Activated T-helper 2 cell treated with anti-CD3 and anti-CD28 coated beads, Interferon-gamma antibody, Interleukin-2, Interleukin-4, amounts not matched to agents 10 μg/mL and 5 μg/mL and 100 μg/mL, durations not matched to agents 14 hours and 24 hours and 36 hours (primary cell): ENCODE results near the gene ERICH2. TPM values are rescaled to one million over a fixed set of nuclear protein-coding genes. Genes with fewer than 3 reads are reported as not detected.

Experiments
- DNase-seq: peaks from one replicate; pipeline ENCODE4 v3.0.0; 2021; ENCODE audit warnings: low spot score
- H3K27ac Mint-ChIP-seq: one replicate; pipeline ENCODE4 v1.8.0; 2021; ENCODE audit warnings: mixed read lengths
- H3K27me3 Mint-ChIP-seq: one replicate; pipeline ENCODE4 v1.8.0; 2021; ENCODE audit warnings: low read depth, mixed read lengths
- H3K36me3 Mint-ChIP-seq: one replicate; pipeline ENCODE4 v1.8.0; 2021; ENCODE audit warnings: low read depth, mixed read lengths
- H3K4me1 Mint-ChIP-seq: one replicate; pipeline ENCODE4 v1.8.0; 2021; ENCODE audit warnings: low read depth, mixed read lengths
- H3K4me3 Mint-ChIP-seq: one replicate; pipeline ENCODE4 v1.8.0; 2021; ENCODE audit warnings: low read depth, mild to moderate bottlenecking, moderate library complexity, mixed read lengths
- H3K9me3 Mint-ChIP-seq: one replicate; pipeline ENCODE4 v1.8.0; 2021; ENCODE audit warnings: mixed read lengths
- intact Hi-C: fragments of 100-400 bp; cut with micrococcal nuclease; formaldehyde crosslinking; loops from one replicate; pipeline ENCODE4 v1.15.1; 2023
- total RNA-seq: library from RNA; stranded (reverse); gene quantifications from 2 replicates; pipeline ENCODE4 v1.2.3, GENCODE V29; 2022

Gene ERICH2
- total RNA-seq, 1 donor from 2014 or later: not detected

DNA sequence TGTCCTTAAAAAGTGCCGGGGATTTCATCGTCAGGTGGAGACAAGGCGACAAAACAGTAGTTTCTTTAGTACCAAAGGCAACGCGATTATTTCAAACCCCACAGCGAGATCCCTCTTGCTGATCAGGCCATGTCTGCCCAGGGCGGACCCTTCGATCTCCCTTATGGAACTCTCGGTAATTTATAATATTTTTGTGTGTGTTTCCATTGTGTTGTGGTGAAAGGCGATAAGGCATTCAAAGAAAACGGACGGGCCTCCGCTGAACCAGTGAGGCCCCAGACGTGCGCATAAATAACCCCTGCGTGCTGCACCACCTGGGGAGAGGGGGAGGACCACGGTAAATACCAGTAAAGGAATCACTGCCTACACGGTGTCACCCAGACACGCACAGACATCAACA lies 45.1 kb downstream of the ERICH2 start:
- peak overlapping the region; percentile 13 for H3K27ac Mint-ChIP-seq
- intact Hi-C loops: loop anchor here (1.0 to 2.0 kb wide), 4 partner anchors 45 to 1277 kb away; partner anchors contain the start of genes ERICH2 and SP5
- no peaks in the 10 kb centered on the region for H3K9me3 Mint-ChIP-seq
- H3K27me3 Mint-ChIP-seq: peaks cover 45% of the 10 kb centered on the region
- H3K36me3 Mint-ChIP-seq: peaks cover 15% of the 10 kb centered on the region
- H3K4me1 Mint-ChIP-seq: peaks cover 32% of the 10 kb centered on the region
- DNase-seq: no peak
- peak overlapping the region; percentile 87 for H3K4me3 Mint-ChIP-seq

DNA sequence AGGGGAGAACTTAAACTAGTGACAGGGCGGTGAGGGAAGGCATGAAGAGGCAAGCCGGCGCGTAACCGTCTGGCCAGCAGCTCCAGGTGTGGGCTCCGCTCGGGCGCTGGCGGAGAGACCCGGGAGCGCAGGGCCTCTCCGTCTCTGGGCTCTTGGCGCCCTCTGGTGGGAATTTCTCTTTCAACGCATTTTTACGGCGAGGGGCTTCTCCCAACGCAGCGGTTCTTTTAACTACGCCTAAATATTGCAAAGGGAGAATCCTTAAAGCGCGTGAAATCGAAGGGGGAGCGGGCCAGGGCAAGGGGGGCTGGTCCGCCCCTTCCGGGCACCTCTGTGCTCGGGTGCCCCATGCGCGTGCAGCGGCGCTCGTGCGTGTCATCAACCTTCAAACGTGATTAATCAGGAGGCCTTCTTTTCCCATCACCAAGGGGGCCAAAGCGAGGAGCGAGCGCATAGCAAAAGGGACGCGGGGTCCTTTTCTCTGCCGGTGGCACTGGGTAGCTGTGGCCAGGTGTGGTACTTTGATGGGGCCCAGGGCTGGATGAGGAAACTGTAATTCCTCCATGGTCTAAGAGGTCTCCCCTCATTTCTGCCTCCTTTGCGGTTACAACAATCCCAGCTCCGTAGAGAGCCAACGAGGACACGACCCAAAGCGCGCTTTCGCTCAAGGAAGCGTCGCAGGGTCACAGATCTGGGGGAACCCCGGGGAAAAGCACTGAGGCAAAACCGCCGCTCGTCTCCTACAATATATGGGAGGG lies 45.7 kb downstream of the ERICH2 start:
- Mint-ChIP-seq H3K4me3 (peak overlapping the region; percentile 87), H3K27ac (peak overlapping the region; percentile 55), H3K27me3 (peaks cover 50% of the 10 kb centered on the region), H3K4me1 (peaks cover 38% of the 10 kb centered on the region), H3K9me3 (no peaks in the 10 kb centered on the region), H3K36me3 (peaks cover 21% of the 10 kb centered on the region)
- peak; percentile 65 for DNase-seq
- intact Hi-C loops: loop anchor here (1.0 to 2.0 kb wide), 6 partner anchors 45 to 1277 kb away; partner anchors contain the start of genes ERICH2 and SP5

DNA sequence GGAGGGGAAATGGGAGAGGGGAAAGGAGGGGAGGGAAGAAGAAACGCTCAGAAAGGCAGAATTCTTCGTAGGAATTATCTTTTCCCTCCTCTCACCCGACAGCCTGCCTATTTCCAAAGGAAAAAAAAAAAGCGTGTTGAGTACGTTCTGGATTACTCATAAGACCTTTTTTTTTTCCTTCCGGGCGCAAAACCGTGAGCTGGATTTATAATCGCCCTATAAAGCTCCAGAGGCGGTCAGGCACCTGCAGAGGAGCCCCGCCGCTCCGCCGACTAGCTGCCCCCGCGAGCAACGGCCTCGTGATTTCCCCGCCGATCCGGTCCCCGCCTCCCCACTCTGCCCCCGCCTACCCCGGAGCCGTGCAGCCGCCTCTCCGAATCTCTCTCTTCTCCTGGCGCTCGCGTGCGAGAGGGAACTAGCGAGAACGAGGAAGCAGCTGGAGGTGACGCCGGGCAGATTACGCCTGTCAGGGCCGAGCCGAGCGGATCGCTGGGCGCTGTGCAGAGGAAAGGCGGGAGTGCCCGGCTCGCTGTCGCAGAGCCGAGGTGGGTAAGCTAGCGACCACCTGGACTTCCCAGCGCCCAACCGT lies 46.4 kb downstream of the ERICH2 start, which contains the start of gene GAD1:
GAD1 (plus strand) TSS at position 384 of the 589 bp plus-strand sequence. CDS start 1,705 bp downstream, outside the sequence.
- Mint-ChIP-seq H3K4me3 (peak within 1 kb of the TSS; percentile 87), H3K4me1 (peaks cover 44% of the 10 kb centered on the region), H3K27ac (peak within 1 kb of the TSS; percentile 62), H3K9me3 (no peaks in the 10 kb centered on the region), H3K36me3 (peaks cover 26% of the 10 kb centered on the region), H3K27me3 (peaks cover 55% of the 10 kb centered on the region)
- peak; percentile 77 for DNase-seq
- intact Hi-C loops: loop anchor here (2.0 kb wide), 2 partner anchors 56 to 454 kb away; no protein-coding TSS in a partner anchor

DNA sequence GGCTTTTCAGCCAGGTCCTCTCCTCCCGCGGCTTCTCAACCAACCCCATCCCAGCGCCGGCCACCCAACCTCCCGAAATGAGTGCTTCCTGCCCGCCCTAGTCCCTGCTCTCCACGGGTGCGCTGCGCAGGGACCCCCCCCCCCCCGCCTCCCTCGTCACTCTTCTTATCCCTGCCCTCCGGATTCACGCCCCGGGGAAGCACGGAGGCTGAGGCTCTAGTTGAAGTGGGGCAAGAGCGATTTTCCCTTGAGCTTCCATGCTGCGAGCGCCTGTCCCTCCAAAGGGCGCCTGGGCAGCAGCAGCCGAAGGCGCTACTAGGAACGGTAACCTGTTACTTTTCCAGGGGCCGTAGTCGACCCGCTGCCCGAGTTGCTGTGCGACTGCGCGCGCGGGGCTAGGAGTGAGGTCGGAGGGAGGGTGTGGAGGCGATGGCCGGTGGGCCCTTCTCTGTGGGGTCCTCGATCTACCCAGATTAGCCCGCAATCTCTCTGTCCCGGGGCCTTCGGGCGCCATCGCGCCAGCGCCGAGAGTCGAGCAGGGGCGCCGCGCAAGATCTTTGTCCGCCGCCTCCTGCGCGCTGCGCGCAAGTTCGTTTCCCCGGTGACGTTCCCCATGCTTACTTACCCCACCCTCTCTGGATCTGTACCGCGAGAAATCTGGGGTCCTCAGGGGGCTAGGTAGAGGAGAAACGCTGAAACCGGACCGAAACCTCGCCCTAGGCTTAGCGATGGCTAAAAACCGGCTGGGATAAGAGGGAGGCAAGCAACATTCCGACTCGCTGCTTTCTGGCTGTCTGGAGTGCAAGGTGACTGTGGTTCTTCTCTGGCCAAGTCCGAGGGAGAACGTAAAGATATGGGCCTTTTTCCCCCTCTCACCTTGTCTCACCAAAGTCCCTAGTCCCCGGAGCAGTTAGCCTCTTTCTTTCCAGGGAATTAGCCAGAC lies 47.2 kb downstream of the ERICH2 start:
- H3K4me1 Mint-ChIP-seq: peaks cover 48% of the 10 kb centered on the region
- H3K9me3 Mint-ChIP-seq: no peaks in the 10 kb centered on the region

DNA sequence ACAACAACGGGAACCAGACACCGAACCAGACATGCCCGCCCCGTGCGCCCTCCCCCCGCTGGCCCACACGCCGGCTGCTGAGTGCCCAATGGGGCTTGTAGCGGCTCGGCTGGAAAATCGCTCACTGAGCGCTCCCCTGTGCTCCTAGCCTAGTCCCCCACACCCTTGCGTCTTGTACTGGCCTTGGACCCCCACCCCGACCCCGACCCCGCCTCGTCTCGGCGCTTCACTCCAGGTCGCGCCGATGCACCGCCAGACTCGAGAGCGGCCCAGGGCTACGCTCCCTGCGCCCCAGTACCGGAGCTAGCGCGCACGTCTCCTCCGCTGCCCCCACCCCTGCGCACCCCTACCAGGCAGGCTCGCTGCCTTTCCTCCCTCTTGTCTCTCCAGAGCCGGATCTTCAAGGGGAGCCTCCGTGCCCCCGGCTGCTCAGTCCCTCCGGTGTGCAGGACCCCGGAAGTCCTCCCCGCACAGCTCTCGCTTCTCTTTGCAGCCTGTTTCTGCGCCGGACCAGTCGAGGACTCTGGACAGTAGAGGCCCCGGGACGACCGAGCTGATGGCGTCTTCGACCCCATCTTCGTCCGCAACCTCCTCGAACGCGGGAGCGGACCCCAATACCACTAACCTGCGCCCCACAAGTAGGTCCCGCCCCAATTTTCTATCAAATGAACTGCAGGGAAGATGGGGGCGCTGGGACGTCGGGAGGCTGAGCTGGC lies 48.0 kb downstream of the ERICH2 start:
- H3K27ac Mint-ChIP-seq: peak overlapping the region; percentile 62
- peak; percentile 27 for DNase-seq

More for the DNA sequence above, 47.2 kb downstream of the ERICH2 start:
- Mint-ChIP-seq H3K4me3 (peak overlapping the region; percentile 87), H3K36me3 (peaks cover 33% of the 10 kb centered on the region), H3K27ac (peak overlapping the region; percentile 62), H3K27me3 (peaks cover 61% of the 10 kb centered on the region)
- intact Hi-C loops: loop anchor here (2.0 kb wide), 2 partner anchors 55 to 455 kb away; no protein-coding TSS in a partner anchor
- peak; percentile 53 for DNase-seq

DNA sequence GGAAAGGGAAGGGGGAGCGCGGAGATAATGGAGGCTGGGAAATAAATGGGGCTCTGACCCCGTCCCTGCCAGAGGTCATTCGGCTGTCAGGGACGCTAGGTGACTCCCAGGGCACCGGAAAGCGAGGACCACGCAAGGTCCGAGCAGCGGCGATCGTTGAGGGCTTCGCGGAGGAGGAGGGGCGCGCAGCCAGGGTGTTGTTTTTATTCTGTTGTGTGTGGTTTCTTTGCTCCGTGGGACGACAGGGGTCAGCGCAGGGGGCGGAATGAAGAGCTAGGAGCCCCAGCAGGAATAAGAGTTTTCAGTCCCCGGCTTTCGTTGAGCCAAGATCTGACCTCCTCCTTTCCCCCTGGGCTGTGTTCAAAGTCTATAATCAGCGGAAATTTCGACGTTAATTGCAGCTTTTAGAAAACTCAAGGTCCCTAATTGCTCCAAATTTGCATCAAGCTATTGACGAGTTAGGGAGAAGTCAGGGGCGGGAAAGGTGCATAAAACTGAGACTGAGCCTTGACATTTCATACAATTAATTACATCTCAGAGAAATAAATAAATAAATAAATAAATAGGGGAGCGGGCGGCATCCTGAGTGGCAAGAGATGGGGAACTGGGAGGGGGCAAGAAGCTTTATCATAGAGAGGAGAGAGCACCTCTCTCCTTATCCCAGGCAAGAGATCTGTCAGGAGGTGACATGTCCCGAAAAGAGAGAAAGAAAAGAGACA lies 48.7 kb downstream of the ERICH2 start:
- peak overlapping the region; percentile 87 for H3K4me3 Mint-ChIP-seq
- no peaks in the 10 kb centered on the region for H3K9me3 Mint-ChIP-seq
- H3K36me3 Mint-ChIP-seq: peaks cover 41% of the 10 kb centered on the region
- intact Hi-C loops: no loop called here
- H3K27me3 Mint-ChIP-seq: peaks cover 54% of the 10 kb centered on the region
- peaks cover 47% of the 10 kb centered on the region for H3K4me1 Mint-ChIP-seq
- DNase-seq: no peak
- H3K27ac Mint-ChIP-seq: no peak overlapping the region

More for the DNA sequence above, 48.0 kb downstream of the ERICH2 start:
- Mint-ChIP-seq H3K27me3 (peaks cover 60% of the 10 kb centered on the region), H3K36me3 (peaks cover 39% of the 10 kb centered on the region), H3K9me3 (no peaks in the 10 kb centered on the region), H3K4me3 (peak overlapping the region; percentile 87), H3K4me1 (peaks cover 53% of the 10 kb centered on the region)
- intact Hi-C loops: no loop called here

DNA sequence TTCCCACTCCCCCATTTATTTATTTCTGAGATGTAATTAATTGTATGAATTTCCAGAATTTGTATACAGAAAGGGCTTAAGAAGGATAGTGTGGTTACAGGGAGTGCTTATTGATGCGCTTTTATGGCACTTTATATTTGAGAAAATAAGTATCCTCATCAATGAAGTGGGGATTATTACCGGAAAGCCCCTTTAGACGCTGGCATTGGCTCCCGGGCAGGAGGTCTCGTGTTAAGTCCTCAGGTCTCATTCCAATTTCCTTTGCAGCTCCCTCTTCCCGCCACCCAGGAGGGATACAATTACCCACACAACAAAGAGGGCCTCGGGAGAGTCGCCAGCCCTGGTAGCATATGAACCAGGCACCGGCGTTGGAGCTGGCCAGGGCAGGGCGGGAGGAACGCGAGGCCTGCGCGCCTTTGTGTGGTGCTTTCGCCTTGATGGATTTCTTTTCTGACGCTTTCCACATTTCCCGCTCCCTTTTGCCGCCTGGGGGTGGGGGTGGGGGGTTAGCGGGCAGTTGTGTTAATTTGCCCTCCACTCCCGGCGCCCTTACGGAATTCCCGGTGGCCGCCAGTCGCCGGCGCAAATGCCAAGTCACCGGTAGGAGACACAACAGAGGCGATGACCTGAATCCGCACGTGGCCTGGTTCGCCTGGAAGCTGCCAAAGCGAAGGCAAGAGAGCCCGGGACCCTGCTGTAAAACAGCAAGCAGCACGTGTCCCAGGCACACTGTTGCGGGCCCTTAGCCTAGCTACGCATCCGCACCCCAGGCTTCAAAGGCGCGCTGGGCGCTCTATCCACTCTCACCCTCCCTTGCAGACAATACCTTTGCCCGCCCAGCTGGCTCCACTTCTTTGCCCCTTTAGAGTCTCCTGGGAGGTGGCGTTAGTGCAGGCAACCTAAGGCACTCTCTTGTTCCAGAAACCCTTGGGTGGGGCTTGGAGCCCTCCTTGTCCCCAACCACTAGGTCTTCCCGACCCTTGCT lies 49.8 kb downstream of the ERICH2 start:
- Mint-ChIP-seq H3K9me3 (no peaks in the 10 kb centered on the region), H3K4me1 (peaks cover 42% of the 10 kb centered on the region), H3K27me3 (peaks cover 52% of the 10 kb centered on the region), H3K36me3 (peaks cover 49% of the 10 kb centered on the region), H3K27ac (no peak overlapping the region), H3K4me3 (peak overlapping the region; percentile 60)
- no peak for DNase-seq
- intact Hi-C loops: no loop called here

DNA sequence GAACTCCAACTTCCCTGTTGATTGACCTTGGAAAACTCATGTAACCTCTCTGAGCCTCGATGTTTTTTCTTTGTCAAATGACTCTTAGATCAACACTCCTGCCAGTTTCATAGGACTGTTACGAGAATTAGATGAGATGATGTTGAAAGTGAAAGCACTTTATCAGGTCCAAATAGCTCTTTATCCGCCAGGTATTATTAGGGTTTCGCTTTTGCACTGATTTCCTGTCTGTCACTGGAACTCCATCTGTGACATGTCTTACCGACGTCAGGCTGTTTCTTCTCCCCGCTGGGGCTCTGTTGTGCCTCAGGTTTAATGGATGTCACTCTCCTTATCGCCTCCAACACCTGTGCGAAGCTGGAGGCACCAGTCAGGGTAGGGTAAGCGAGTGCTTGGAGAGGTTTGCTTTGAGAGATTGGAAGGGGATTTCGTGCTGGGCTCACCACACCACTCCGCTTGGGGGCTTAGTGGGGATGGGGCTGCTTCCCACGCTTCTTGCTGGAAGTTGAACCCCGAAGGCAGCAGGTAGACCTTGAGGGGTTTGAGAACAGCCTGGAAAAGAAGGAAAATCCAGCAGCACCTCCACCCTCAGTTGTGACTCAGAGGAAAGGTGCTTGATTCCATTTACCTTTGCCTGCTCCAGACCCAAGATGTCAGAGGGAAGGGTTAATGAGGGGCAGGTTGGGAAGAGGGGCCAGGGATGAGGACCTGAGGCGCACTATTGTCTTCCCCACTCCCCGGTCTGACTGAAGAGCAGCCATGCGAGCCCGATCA lies 50.8 kb downstream of the ERICH2 start:
- Mint-ChIP-seq H3K4me1 (peaks cover 35% of the 10 kb centered on the region), H3K4me3 (peak overlapping the region; percentile 60), H3K36me3 (peaks cover 54% of the 10 kb centered on the region), H3K27ac (no peak overlapping the region), H3K9me3 (no peaks in the 10 kb centered on the region), H3K27me3 (peaks cover 51% of the 10 kb centered on the region)
- no peak for DNase-seq
- intact Hi-C loops: no loop called here

DNA sequence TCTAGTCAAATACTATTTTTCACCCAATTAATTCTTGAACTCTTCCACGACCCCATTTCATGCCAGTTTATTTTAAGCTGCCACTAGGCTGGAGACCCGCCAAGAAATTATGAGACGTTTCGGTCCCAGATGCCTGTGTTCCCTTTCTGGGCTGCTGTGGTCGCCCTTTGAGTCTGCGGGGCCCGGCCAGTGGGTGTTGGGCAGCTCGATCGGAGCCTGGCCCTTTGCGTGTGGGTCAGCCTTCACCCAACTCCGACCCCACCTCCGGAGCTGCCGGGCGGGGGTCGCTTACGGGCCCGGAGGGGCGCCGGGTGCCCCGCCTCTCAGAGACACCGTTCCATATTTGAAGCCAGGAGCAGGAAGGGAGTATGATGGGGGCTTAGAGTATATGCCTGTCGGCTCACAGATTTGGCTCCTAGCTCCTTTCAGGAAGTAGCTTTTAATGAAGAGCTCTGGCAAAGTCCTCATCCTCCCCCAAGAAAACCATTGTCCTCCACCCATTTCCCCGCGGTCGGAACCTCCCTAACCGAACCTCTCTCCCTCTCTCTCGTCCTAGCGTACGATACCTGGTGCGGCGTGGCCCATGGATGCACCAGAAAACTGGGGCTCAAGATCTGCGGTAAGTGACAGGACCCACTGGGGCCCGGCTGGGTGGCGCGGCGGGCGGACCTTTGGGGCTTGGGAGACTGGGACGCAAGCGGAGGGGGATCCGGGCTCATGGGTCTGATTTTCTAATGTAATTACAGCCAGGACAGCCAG lies 51.5 kb downstream of the ERICH2 start:
- H3K4me3 Mint-ChIP-seq: peak overlapping the region; percentile 60
- intact Hi-C loops: no loop called here
- peaks cover 54% of the 10 kb centered on the region for H3K36me3 Mint-ChIP-seq

More for the DNA sequence above, 51.5 kb downstream of the ERICH2 start:
- Mint-ChIP-seq H3K4me1 (peaks cover 35% of the 10 kb centered on the region), H3K9me3 (no peaks in the 10 kb centered on the region), H3K27me3 (peaks cover 54% of the 10 kb centered on the region), H3K27ac (no peak overlapping the region)
- no peak for DNase-seq
